GM21390 (cell line): ENCODE measurements around the gene CENPM.

Experiments
- ATAC-seq: cut with Tn5 transposase; IDR thresholded peaks from one replicate; pipeline ENCODE4 v1.9.1; 2021; ENCODE audit not compliant: unreplicated experiment

The CENPM gene

GRCh38 chr22:41946629-41947423 lies at the start of gene CENPM:
TSS of gene CENPM (minus strand) at chr22:41947152. CDS start at chr22:41947076, 76 bp downstream.
- ATAC-seq = peak; percentile 78

GRCh38 chr22:41995211-41995610 lies 48.3 kb upstream of the CENPM start:
- no peak for ATAC-seq

GRCh38 chr22:41992496-41992895 lies 45.5 kb upstream of the CENPM start:
- no peak for ATAC-seq

- no peak for ATAC-seq
Observed at GRCh38 chr22:41991111-41991510, 44.2 kb upstream of the CENPM start.

- no peak for ATAC-seq
Observed at GRCh38 chr22:41989246-41989645, 42.3 kb upstream of the CENPM start.

GRCh38 chr22:41987276-41987675 lies 40.3 kb upstream of the CENPM start:
- ATAC-seq = no peak

GRCh38 chr22:41983513-41984405 lies 36.8 kb upstream of the CENPM start:
- no peak for ATAC-seq

- ATAC-seq = no peak
Observed at GRCh38 chr22:41982865-41983264, 35.9 kb upstream of the CENPM start.

- no peak for ATAC-seq
Observed at GRCh38 chr22:41979423-41980250, 32.7 kb upstream of the CENPM start.

- ATAC-seq = no peak
Observed at GRCh38 chr22:41978732-41979131, 31.8 kb upstream of the CENPM start.

GRCh38 chr22:41976961-41977566 lies 30.1 kb upstream of the CENPM start:
- ATAC-seq = no peak

GRCh38 chr22:41976070-41976901 lies 29.3 kb upstream of the CENPM start:
- no peak for ATAC-seq

- ATAC-seq = no peak
Observed at GRCh38 chr22:41975299-41976069, 28.5 kb upstream of the CENPM start.

- no peak for ATAC-seq
Observed at GRCh38 chr22:41974691-41975290, 27.8 kb upstream of the CENPM start.

GRCh38 chr22:41971431-41971830 lies 24.5 kb upstream of the CENPM start:
- ATAC-seq = no peak

GRCh38 chr22:41970601-41971000 lies 23.6 kb upstream of the CENPM start:
- ATAC-seq = no peak

- no peak for ATAC-seq
Observed at GRCh38 chr22:41969110-41969646, 22.2 kb upstream of the CENPM start, which contains the start of gene SEPTIN3. TSS of gene SEPTIN3 (plus strand) at chr22:41969443. CDS start at chr22:41971493, 2,050 bp downstream.

- ATAC-seq = no peak
Observed at GRCh38 chr22:41968601-41969000, 21.6 kb upstream of the CENPM start.
